ENCODE data around the gene SUMO3. TPM values are rescaled to one million over a fixed set of nuclear protein-coding genes. Genes with fewer than 3 reads are reported as not detected.

The SUMO3 gene
- total and polyA plus RNA-seq, 2 of the 8 experiments (the other 6 are each of a cell fraction or from before 2014, with no cell fraction given), result 96.8 to 101 TPM

DNA sequence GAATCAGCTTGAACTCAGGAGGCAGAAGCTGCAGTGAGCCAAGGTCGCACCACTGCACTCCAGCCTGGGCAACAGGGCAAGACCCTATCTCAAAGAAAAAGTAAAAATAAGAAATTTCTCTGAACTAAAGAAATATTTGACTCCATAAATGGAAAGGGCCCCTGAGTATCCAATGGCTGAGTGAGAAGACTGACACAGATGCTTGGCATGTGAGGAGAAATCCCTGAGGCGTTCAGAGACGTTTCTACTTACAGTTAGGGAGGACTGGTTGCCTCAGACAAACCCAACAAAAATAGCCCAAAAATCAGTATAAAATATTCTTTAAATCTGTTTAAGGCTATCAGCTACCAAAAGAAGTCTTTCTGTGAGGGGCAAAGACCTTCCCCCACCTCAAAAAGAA, 3.0 kb upstream of the SUMO3 start:
- H3K23ac ChIP-seq (ENCODE audit: insufficient read length), result no peak overlapping the region
- no peak overlapping the region for H4K8ac ChIP-seq (ENCODE audit: extremely low read depth, insufficient read depth, low read length)
- TF ChIP-seq NRF1 (IDR thresholded peaks at IDR 0.05; ENCODE audit: low read depth, low read length), result no peak
- TF ChIP-seq HDAC2 (IDR thresholded peaks at IDR 0.05; ENCODE audit: borderline replicate concordance in 1 of 2, low read depth in 2 of 2, low read length in 2 of 2), result no peak
- TF ChIP-seq SP1 (IDR thresholded peaks at IDR 0.05; ENCODE audit: low read depth, low read length), result no peak
- TF ChIP-seq USF2 (IDR thresholded peaks at IDR 0.05; ENCODE audit: low read length), result no peak
- no peak for TF ChIP-seq RXRA (IDR thresholded peaks at IDR 0.05; ENCODE audit: insufficient read depth, low read depth, low read length)
- TF ChIP-seq MAX (IDR thresholded peaks at IDR 0.05), result no peak
- TF ChIP-seq NANOG (IDR thresholded peaks at IDR 0.05; ENCODE audit: insufficient read depth, low read depth, low read length, poor library complexity, severe bottlenecking), result no peak
- no peak overlapping the region for H2BK15ac ChIP-seq (ENCODE audit: low read length)
- H4K20me1 ChIP-seq (replicated peaks in 1 of 2; ENCODE audit: control insufficient read depth in 1 of 2, insufficient read depth in 2 of 2, low read length in 2 of 2), result peaks cover 2 to 9% of the 10 kb centered on the region in 2 experiments
- no peak overlapping the region for H4K91ac ChIP-seq (replicated peaks; ENCODE audit: insufficient read length, low read length)
- H3K4me3 ChIP-seq (ENCODE audit: extremely low read depth in 1 of 4, insufficient read depth in 2 of 4, low read depth in 3 of 4, low read length in 4 of 4), result no peak overlapping the region
- H3K18ac ChIP-seq (ENCODE audit: extremely low read depth, low read length), result no peak overlapping the region
- no peak overlapping the region for H2BK120ac ChIP-seq (replicated peaks; ENCODE audit: low read depth, low read length)
- no peak overlapping the region for H3K27ac ChIP-seq (ENCODE audit: low read depth, low read length)
- DNase-seq (ENCODE audit: low read depth in 1 of 2, low spot score in 2 of 2) (no peak), FAIRE-seq (no peak)
- H2AK5ac ChIP-seq (ENCODE audit: low read depth, low read length), result no peak overlapping the region
- no peaks in the 10 kb centered on the region for H3K36me3 ChIP-seq (ENCODE audit: control insufficient read depth in 2 of 4, insufficient read depth in 4 of 4, low read length in 3 of 4)
- CTCF ChIA-PET (ENCODE audit: partially characterized antibody), result interaction anchor here (0.9 to 1.1 kb wide), 2 partner anchors 20 to 22 kb away, joined by 3 read pairs; no protein-coding TSS in a partner anchor
- no peak overlapping the region for H2BK5ac ChIP-seq (ENCODE audit: low read depth, low read length)
- H3K4ac ChIP-seq (replicated peaks; ENCODE audit: insufficient read length, low read depth, low read length), result no peak overlapping the region
- no peak overlapping the region for H4K5ac ChIP-seq (ENCODE audit: insufficient read length, low read depth, low read length)
- H2BK12ac ChIP-seq (ENCODE audit: low read depth, low read length), result no peak overlapping the region
- no peak overlapping the region for H3K56ac ChIP-seq (replicated peaks; ENCODE audit: insufficient read length, low read depth, low read length)
- H3K4me1 ChIP-seq (replicated peaks in 1 of 4; ENCODE audit: control insufficient read depth in 3 of 4, insufficient read depth in 4 of 4, low read length in 3 of 4), result peaks cover 0 to 11% (median 3%) of the 10 kb centered on the region in 4 experiments; a peak in 1 of 7 replicates
- no peak overlapping the region for H3K14ac ChIP-seq (ENCODE audit: insufficient read length)
- H3K4me2 ChIP-seq (ENCODE audit: insufficient read depth in 1 of 2, low read depth in 2 of 2, low read length in 2 of 2), result no peak overlapping the region
- H2BK20ac ChIP-seq (ENCODE audit: low read length), result no peak overlapping the region
- no peak overlapping the region for H2AFZ ChIP-seq (ENCODE audit: low read length)
- H3K9me3 ChIP-seq (ENCODE audit: insufficient read depth in 2 of 2, low read depth in 1 of 2, low read length in 1 of 2), result peaks cover 37 to 49% of the 10 kb centered on the region in 2 experiments
- H3K27me3 ChIP-seq (replicated peaks in 1 of 4; ENCODE audit: control insufficient read depth in 3 of 4, extremely low read depth in 1 of 4, insufficient read depth in 3 of 4, low read length in 3 of 4), result peaks cover 0 to 10% (median 7%) of the 10 kb centered on the region in 4 experiments; a peak in 5 of 7 replicates
- POLR2A ChIA-PET (ENCODE audit: partially characterized antibody), result interaction anchor here (1.8 kb wide), 1 partner anchor 8 kb away, joined by 8 read pairs; no protein-coding TSS in a partner anchor
- H3K79me2 ChIP-seq (ENCODE audit: control insufficient read depth in 1 of 2, insufficient read depth in 2 of 2, low read length in 2 of 2), result peaks cover 5 to 11% of the 10 kb centered on the region in 2 experiments
- H3K9ac ChIP-seq (replicated peaks in 1 of 4; ENCODE audit: extremely low read depth in 1 of 4, low read depth in 3 of 4, low read length in 3 of 4), result no peak overlapping the region
- peaks cover 9% of the 10 kb centered on the region; the same call in 1 of the 2 replicates for H3K23me2 ChIP-seq (ENCODE audit: low read depth, low read length)
- WGBS, 2 experiments (ENCODE audit: extremely low coverage in 1 of 2, insufficient coverage in 1 of 2, insufficient read length in 1 of 2, insufficient replicate concordance in 2 of 2, low coverage in 1 of 2, low lambda C conversion rate in 2 of 2, missing lambda C conversion rate in 1 of 2), result 79% methylated on average over 3 of the region's 3 CpGs; no CpG with 5 or more reads in 1 of the 2 experiments
- H3K79me1 ChIP-seq (ENCODE audit: low read depth, low read length), result no peaks in the 10 kb centered on the region; the same call in none of the 2 replicates
